CD4-positive, alpha-beta T cell treated with Interleukin-10 for 1 hour (primary cell): ENCODE data around the gene UTP4.
"Not testable (repeated sequence)": the region's sequence is repeated elsewhere in the genome, so short reads cannot be mapped to it uniquely, and the experiment has no call there.

Experiments
- DNase-seq: peaks from one replicate; pipeline ENCODE4 v3.0.0-alpha.2; 2020

Gene UTP4

GRCh38 chr16:69111216-69111875 lies 21.1 kb upstream of the UTP4 start:
- no peak for DNase-seq

GRCh38 chr16:69111876-69112230 lies 20.6 kb upstream of the UTP4 start:
- no peak for DNase-seq

- DNase-seq: peak; percentile 38
Measured at GRCh38 chr16:69112285-69113129, 19.9 kb upstream of the UTP4 start.

GRCh38 chr16:69113216-69113615 lies 19.2 kb upstream of the UTP4 start:
- no peak for DNase-seq

- DNase-seq: no peak
Measured at GRCh38 chr16:69114346-69114975, 18.0 kb upstream of the UTP4 start.

GRCh38 chr16:69114976-69115355 lies 17.5 kb upstream of the UTP4 start:
- DNase-seq: no peak

- DNase-seq: no peak
Measured at GRCh38 chr16:69115361-69115760, 17.1 kb upstream of the UTP4 start.

GRCh38 chr16:69115837-69116236 lies 16.6 kb upstream of the UTP4 start:
- DNase-seq: no peak

- no peak for DNase-seq
Measured at GRCh38 chr16:69116256-69116875, 16.1 kb upstream of the UTP4 start.

- DNase-seq: no peak
Measured at GRCh38 chr16:69116906-69117305, 15.5 kb upstream of the UTP4 start.

- no peak for DNase-seq
Measured at GRCh38 chr16:69118468-69118867, 14.0 kb upstream of the UTP4 start.

- no peak for DNase-seq
Measured at GRCh38 chr16:69118994-69119393, 13.5 kb upstream of the UTP4 start.

GRCh38 chr16:69119536-69119935 lies 12.9 kb upstream of the UTP4 start:
- DNase-seq: no peak

- no peak for DNase-seq
Measured at GRCh38 chr16:69120096-69120664, 12.3 kb upstream of the UTP4 start.

GRCh38 chr16:69123910-69124309 lies 8.5 kb upstream of the UTP4 start:
- DNase-seq: peak; percentile 78

- not testable (repeated sequence) for DNase-seq
Measured at GRCh38 chr16:69124406-69124805, 8.0 kb upstream of the UTP4 start.

- DNase-seq: not testable (repeated sequence)
Measured at GRCh38 chr16:69124961-69125360, 7.5 kb upstream of the UTP4 start.

GRCh38 chr16:69126221-69126620 lies 6.2 kb upstream of the UTP4 start:
- no peak for DNase-seq

GRCh38 chr16:69126801-69127200 lies 5.6 kb upstream of the UTP4 start:
- not testable (repeated sequence) for DNase-seq

- DNase-seq: no peak
Measured at GRCh38 chr16:69127966-69128510, 4.4 kb upstream of the UTP4 start.

- DNase-seq: no peak
Measured at GRCh38 chr16:69130461-69130860, 2.0 kb upstream of the UTP4 start.

GRCh38 chr16:69131167-69131838 lies 1.1 kb upstream of the UTP4 start:
- peak; percentile 27 for DNase-seq
